ENCODE results near the gene SIRPB1. TPM values are rescaled to one million over a fixed set of nuclear protein-coding genes. Genes with fewer than 3 reads are reported as not detected.
"Not testable (repeated sequence)": the region's sequence is repeated elsewhere in the genome, so short reads cannot be mapped to it uniquely, and the experiment has no call there.

Gene SIRPB1
- polyA plus RNA-seq, 10 donors: 0.26 to 2.6 (median 1.5) TPM

DNA sequence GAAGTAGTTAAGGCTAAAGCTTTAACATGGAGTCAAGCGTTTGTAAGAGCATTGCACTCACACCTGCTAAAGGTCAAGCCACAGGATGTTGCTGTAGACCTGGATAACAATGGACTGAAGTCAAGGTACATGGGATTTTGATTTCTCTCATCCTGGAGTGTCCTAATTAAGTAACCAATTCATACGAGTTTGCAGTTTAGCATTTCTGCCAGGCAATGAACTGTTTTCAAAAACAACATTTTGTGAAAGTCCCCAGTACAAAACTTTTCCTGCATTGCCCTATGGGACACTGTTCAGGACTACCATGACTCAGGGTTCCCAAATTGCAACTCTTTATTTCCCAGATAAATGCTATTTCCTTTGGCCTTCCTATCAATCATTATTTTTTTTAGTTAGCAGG is 17.4 kb upstream of the SIRPB1 start:
- no peak for DNase-seq

- DNase-seq: no peak
Measured at GRCh38 chr20:1636621-1637020, 16.8 kb upstream of the SIRPB1 start.

- DNase-seq: no peak
Measured at GRCh38 chr20:1635291-1635979, 15.6 kb upstream of the SIRPB1 start.

- no peak for DNase-seq
Measured at GRCh38 chr20:1633535-1633934, 13.7 kb upstream of the SIRPB1 start.

DNA sequence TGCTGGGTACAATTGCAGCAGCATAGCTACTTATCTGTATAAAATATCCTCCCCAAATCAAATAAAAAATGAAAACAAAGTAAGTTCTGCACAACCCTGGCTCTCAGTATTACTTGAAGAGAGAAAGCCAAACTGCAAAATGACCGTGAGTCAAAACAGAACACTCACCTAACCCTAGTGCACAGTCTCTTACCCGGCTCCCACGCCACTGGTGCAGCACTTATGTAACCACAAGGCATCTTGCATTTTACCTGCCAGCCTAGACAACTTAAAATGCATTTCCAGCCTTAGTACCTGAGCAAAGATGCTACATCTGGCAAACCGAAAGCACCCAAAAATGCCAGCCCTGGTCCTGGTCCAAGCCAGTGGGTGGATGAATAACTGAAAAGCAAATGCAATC is 12.4 kb upstream of the SIRPB1 start:
- no peak for DNase-seq

- no peak for DNase-seq
Measured at GRCh38 chr20:1631309-1632151, 11.7 kb upstream of the SIRPB1 start.

- no peak for DNase-seq
Measured at GRCh38 chr20:1630186-1630585, 10.4 kb upstream of the SIRPB1 start.

DNA sequence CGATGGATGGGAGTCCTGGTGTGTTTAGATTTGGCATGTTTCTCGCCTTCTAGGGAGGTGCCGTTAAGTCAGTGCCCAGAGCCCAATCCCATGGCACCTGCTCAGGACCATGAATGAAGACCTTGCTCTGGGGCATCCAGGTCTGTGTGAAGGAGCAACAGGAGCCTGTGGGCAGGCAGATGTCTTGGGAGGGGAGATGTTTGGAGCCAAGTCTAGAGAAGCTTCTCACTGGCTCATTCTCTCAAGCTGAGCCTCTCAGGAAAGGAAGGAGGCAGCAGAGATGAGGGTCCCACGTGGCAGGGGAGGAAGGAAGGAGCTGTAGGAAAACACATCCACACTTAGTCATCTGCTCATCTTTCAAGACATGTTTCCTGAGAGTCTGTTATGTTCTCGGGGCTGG is 9.5 kb upstream of the SIRPB1 start:
- DNase-seq: no peak

- no peak for DNase-seq
Measured at GRCh38 chr20:1628621-1629020, 8.8 kb upstream of the SIRPB1 start.

GRCh38 chr20:1627200-1627550 is 7.4 kb upstream of the SIRPB1 start:
- no peak for DNase-seq

GRCh38 chr20:1626528-1627199 is 6.9 kb upstream of the SIRPB1 start:
- DNase-seq: no peak

DNA sequence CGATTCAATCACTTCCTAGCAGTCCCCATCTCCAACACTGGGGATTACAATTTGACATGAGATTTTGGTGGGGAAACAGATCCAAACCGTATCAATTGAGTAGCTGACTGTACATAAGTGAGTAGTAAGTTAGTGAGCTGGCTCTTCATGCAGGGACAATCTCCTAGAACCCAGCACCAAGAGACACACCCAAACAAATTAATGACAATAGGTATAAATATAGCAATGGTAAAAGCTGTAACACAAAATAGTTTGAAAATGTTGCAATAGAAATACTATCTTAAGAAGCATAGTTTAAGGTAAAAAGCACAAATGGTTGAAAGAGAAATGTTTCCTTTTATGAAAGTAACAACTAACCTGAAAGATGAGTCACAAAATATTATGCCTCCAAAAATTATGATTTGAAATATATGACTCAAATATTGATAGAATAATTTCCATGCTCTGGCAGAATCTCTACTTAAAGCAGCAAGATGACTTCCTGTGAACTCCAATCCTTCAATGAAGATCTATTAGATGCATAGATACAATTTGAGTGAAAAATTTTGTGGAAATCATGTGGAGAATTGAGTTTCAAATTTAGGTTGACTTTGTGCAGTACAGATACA is 5.4 kb upstream of the SIRPB1 start:
- no peak for DNase-seq

- no peak for DNase-seq
Measured at GRCh38 chr20:1623501-1624205, 3.8 kb upstream of the SIRPB1 start.

DNA sequence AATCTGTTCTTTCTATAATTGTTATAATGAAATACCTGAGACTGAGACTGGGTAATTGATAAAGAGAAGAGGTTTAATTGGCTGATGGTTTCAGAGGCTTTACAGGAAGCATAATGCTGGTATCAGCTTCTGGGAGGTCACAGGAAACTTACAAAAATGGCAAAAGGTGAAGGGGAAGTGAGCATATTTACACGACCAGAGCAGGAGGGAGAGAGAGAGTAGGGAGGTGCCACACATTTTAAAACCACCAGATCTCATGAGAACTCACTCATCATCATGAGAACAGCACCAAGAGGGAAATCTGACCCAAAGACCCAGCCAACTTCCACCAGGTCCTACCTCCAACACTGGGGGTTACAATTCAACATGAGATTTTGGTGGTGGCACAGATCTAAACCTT is 2.6 kb upstream of the SIRPB1 start:
- no peak for DNase-seq

DNA sequence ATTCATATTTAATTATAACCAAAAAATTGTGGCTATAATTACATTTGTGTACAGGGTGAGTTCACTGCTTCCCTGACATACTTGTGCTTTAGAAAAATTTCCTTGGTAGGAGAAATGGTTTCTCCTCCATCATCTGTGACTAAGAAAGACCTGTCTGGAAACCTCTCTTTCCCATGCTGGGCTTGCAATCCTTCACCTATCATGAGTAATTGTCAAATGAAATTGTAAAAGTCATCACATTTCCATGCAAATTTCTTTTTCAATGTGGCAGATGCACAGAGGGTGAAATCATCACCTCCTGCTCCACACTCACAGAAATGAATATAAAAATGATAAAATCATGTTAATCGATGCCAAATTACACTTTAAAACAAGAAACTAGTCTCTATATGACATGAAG is 1.5 kb upstream of the SIRPB1 start:
- no peak for DNase-seq

- DNase-seq: no peak
Measured at GRCh38 chr20:1618954-1619540, 762 bp downstream of the SIRPB1 start.

DNA sequence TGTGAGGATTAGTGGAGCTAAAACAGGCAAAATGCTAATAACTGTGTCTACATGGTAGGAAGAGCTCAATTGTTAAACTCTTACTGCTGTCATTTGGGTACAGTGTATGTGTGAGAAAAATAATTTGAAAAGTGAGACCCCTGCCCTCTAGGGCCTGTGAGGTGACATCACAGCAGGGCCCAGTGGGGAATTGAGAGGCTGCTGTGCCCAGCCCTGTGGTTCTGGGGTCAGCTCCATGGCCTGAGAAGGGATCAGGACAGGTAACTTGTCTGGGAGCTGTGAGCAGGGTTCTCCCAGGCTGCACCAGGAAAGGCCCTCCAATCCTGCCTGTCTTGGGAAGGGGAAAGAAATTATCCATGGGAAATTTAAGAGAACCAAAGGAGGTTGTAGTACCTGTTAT is 1.3 kb downstream of the SIRPB1 start:
- DNase-seq: no peak

- no peak for DNase-seq
Measured at GRCh38 chr20:1616858-1617434, 2.9 kb downstream of the SIRPB1 start.

GRCh38 chr20:1610404-1610803 is 9.4 kb downstream of the SIRPB1 start:
- not testable (repeated sequence) for DNase-seq

DNA sequence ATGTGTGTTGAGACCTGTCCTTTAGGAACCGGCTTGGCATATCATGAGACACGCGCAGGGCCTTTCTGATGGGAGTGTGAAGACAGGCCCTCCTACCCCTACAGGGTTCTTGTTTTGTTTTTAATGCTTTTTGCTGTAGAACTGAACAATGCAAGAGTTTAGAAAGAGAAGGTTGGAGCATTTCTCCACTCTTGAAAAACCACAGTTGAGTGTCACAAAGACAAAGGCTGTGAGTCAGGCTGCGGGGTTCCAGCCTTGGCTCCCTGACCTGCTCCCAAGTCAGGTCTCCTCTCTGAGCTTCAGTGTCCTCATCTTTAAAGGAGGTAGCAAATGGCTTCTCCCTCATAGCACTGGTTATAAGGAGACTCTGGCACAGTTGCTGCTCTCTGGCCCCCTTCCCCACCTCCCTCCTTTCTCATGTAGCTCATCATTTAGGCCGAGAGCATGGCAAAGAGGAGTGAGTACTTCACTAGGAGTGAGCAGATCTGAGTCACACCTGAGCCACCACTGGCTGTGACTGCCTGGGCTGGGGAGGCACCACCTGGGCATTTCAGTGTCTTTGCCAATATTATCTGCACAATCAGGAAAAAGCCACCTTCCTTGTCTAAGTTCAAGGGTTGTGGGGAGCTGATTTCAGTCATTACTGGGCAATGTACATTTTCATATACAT is 11.0 kb downstream of the SIRPB1 start:
- DNase-seq: not testable (repeated sequence)
